Measurements from ENCODE around the gene PRKN.

DNA sequence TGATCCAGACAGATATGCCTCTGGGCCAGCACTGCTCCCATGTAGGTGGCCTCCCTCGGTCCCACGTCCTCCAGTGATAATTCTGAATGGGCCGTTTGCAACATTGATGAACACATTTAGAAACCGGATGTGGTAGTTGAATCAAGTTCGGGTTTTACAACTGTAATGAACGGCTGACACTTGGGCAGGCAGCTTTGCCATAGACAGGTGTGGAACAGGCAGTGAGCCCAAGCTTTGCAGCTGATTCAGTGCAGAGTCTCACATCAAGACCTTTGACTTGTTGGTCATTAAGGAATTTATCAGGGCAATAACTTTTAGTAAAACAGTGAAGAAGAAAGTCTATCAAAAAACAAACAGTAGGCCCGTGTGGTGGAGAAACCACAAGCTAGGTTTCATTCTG, 987.1 kb downstream of the PRKN start:
- TF ChIP-seq, protein P1, sequence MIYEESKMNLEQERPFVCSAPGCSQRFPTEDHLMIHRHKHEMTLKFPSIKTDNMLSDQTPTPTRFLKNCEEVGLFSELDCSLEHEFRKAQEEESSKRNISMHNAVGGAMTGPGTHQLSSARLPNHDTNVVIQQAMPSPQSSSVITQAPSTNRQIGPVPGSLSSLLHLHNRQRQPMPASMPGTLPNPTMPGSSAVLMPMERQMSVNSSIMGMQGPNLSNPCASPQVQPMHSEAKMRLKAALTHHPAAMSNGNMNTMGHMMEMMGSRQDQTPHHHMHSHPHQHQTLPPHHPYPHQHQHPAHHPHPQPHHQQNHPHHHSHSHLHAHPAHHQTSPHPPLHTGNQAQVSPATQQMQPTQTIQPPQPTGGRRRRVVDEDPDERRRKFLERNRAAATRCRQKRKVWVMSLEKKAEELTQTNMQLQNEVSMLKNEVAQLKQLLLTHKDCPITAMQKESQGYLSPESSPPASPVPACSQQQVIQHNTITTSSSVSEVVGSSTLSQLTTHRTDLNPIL (CRISPR knock-in tag; IDR thresholded peaks at IDR 0.05; ENCODE audit: low read depth): no peak
- TF ChIP-seq ZFP30 (CRISPR knock-in tag; IDR thresholded peaks at IDR 0.05): no peak
- TF ChIP-seq, protein P2, sequence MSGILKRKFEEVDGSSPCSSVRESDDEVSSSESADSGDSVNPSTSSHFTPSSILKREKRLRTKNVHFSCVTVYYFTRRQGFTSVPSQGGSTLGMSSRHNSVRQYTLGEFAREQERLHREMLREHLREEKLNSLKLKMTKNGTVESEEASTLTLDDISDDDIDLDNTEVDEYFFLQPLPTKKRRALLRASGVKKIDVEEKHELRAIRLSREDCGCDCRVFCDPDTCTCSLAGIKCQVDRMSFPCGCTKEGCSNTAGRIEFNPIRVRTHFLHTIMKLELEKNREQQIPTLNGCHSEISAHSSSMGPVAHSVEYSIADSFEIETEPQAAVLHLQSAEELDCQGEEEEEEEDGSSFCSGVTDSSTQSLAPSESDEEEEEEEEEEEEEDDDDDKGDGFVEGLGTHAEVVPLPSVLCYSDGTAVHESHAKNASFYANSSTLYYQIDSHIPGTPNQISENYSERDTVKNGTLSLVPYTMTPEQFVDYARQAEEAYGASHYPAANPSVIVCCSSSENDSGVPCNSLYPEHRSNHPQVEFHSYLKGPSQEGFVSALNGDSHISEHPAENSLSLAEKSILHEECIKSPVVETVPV (CRISPR knock-in tag; IDR thresholded peaks at IDR 0.05): no peak
- TF ChIP-seq, protein P3, sequence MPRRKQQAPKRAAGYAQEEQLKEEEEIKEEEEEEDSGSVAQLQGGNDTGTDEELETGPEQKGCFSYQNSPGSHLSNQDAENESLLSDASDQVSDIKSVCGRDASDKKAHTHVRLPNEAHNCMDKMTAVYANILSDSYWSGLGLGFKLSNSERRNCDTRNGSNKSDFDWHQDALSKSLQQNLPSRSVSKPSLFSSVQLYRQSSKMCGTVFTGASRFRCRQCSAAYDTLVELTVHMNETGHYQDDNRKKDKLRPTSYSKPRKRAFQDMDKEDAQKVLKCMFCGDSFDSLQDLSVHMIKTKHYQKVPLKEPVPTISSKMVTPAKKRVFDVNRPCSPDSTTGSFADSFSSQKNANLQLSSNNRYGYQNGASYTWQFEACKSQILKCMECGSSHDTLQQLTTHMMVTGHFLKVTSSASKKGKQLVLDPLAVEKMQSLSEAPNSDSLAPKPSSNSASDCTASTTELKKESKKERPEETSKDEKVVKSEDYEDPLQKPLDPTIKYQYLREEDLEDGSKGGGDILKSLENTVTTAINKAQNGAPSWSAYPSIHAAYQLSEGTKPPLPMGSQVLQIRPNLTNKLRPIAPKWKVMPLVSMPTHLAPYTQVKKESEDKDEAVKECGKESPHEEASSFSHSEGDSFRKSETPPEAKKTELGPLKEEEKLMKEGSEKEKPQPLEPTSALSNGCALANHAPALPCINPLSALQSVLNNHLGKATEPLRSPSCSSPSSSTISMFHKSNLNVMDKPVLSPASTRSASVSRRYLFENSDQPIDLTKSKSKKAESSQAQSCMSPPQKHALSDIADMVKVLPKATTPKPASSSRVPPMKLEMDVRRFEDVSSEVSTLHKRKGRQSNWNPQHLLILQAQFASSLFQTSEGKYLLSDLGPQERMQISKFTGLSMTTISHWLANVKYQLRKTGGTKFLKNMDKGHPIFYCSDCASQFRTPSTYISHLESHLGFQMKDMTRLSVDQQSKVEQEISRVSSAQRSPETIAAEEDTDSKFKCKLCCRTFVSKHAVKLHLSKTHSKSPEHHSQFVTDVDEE (CRISPR knock-in tag; IDR thresholded peaks at IDR 0.05): no peak
- no peak for TF ChIP-seq SNAI2 (CRISPR knock-in tag; IDR thresholded peaks at IDR 0.05)
- no peak for TF ChIP-seq ZNF8 (CRISPR knock-in tag; IDR thresholded peaks at IDR 0.05)

All from SK-N-SH treated with all-trans-retinoic acid at 6 μM for 48 hours (cell line).